Pancreas (tissue), 10 donors: ENCODE measurements around the gene RTKN2. TPM values are rescaled to one million over a fixed set of nuclear protein-coding genes. Genes with fewer than 3 reads are reported as not detected.

Source experiments
- ATAC-seq, 4 donors: fragments of 200-7000 bp; cut with Tn5 transposase; one replicate each; pipeline versions ENCODE4 v1.8.0 to v1.9.1; 2020; ENCODE audit warnings: mild to moderate bottlenecking in 4 of 4, moderate library complexity in 4 of 4
- DNase-seq, 6 donors: peaks; one replicate each; pipeline ENCODE4 v3.0.0-alpha.2; 2020
- FAIRE-seq: peaks from 2 replicates; lab custom pipeline; 2012; peaks lifted over from hg19 to GRCh38; lab: Jason Lieb, UNC
- H3K27ac ChIP-seq, 4 donors: fragments of 200-600 bp; sonication (generic); 1 replicate in 3 of 4; 2 replicates in 1 of 4; pipeline versions ENCODE4 v1.5.0 to v1.8.0; 2020
- H3K27me3 ChIP-seq, 4 donors: fragments of 200-600 bp; one replicate each; pipeline ENCODE4 v1.8.0; 2021
- H3K36me3 ChIP-seq, 3 donors: fragments of 200-600 bp; sonication (generic) in 1 of 3; one replicate each; pipeline versions ENCODE4 v1.5.0 to v1.8.0; 2020 to 2021
- H3K4me1 ChIP-seq, 3 donors: fragments of 200-600 bp; one replicate each; pipeline ENCODE4 v1.8.0; 2021
- H3K4me3 ChIP-seq, 4 donors: fragments of 200-600 bp; sonication (generic) in 2 of 4; one replicate each; pipeline versions ENCODE4 v1.5.0 to v1.8.0; 2020 to 2021
- H3K9me3 ChIP-seq, 4 donors: fragments of 200-600 bp; one replicate each; pipeline ENCODE4 v1.8.0; 2021
- WGBS, 2 donors: extraction: QIAGEN DNeasy Blood & Tissue Kit; methylation state at CpG; one replicate each; pipeline ENCODE4 v1.1.7; 2013; 5-methylcytosine and 5-hydroxymethylcytosine counted together
- intact Hi-C, 3 donors: fragments of 100-400 bp; cut with DNase I; formaldehyde crosslinking; loops; one replicate each; pipeline versions ENCODE4 v1.11.1 to v1.14.2; 2022
- polyA plus RNA-seq, 2 donors: library from polyadenylated mRNA; stranded (reverse); fragments of 200-250 nt; gene quantifications; one replicate each; pipeline ENCODE4 v1.2.3, GENCODE V29; 2013
- total RNA-seq, 6 donors: library from RNA; stranded (reverse); fragmentation: NEBNext Ultra II Directional in 4 of 6; extraction: Animal tissue kit (Norgen Biotek cat#: 25700) in 4 of 6; gene quantifications; one replicate each; pipeline versions ENCODE4 v1.2.1 to v1.2.4, GENCODE V29; 2021 to 2023
- TF ChIP-seq, protein P1 (sequence below), 4 donors: fragments of 200-600 bp; sonication (generic) in 3 of 4; IDR thresholded peaks; one replicate each; pipeline versions ENCODE4 v1.5.0 to v1.8.0; 2021; ENCODE audit warnings: antibody characterized with exemption in 4 of 4
- donor health status: healthy with polysubstance abuse.
- donor health status: DM: no; HTN: no; CAD: no; lungs with moderate emphysema.
- donor health status: DM: no; HTN: no; CAD: no.
- donor health status: control.
- donor health status: control.
- donor health status: Bipolar disorder and iron deficiency.
- donor health status: DM: yes; HTN: yes; CAD: no.
- donor health status: DM: no; HTN: no; CAD: no.
- donor health status: DM: no; HTN: no; CAD: no.
- donor health status: DM: yes; HTN: yes; CAD: no.

The RTKN2 gene
- total and polyA plus RNA-seq, 8 donors = 0.04 to 0.31 (median 0.16) TPM; not detected in 1

DNA sequence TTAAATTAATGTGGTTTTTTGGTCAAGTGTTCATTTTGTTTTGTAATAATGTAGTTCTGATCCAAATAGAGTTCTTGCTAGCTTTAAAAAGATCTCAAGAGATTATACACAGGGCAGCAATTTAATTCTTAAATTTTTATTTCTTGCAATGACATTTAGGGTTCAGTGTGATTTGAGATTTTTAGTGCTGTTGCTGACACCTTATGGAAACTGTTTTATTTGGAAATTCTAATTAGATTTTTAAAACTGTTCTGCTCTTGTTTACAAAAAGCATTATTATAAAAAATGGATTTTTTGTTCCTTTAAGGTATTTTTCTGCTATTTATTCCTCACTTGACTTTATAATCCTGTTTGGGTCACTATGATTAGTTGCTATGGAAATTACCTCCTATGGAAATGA is 72.1 kb downstream of the RTKN2 start:
- Histone ChIP-seq H3K27ac (no peak overlapping the region), H3K4me3 (no peak overlapping the region), H3K4me1 (no peaks in the 10 kb centered on the region), H3K27me3 (no peaks in the 10 kb centered on the region), H3K36me3 (no peaks in the 10 kb centered on the region), H3K9me3 (no peaks in the 10 kb centered on the region)
- intact Hi-C loops = no loop called here
- TF ChIP-seq, protein P1, sequence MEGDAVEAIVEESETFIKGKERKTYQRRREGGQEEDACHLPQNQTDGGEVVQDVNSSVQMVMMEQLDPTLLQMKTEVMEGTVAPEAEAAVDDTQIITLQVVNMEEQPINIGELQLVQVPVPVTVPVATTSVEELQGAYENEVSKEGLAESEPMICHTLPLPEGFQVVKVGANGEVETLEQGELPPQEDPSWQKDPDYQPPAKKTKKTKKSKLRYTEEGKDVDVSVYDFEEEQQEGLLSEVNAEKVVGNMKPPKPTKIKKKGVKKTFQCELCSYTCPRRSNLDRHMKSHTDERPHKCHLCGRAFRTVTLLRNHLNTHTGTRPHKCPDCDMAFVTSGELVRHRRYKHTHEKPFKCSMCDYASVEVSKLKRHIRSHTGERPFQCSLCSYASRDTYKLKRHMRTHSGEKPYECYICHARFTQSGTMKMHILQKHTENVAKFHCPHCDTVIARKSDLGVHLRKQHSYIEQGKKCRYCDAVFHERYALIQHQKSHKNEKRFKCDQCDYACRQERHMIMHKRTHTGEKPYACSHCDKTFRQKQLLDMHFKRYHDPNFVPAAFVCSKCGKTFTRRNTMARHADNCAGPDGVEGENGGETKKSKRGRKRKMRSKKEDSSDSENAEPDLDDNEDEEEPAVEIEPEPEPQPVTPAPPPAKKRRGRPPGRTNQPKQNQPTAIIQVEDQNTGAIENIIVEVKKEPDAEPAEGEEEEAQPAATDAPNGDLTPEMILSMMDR (IDR thresholded peaks at IDR 0.05) = no peak
- DNase-seq = no peak
- FAIRE-seq = no peak
- ATAC-seq = no peak

DNA sequence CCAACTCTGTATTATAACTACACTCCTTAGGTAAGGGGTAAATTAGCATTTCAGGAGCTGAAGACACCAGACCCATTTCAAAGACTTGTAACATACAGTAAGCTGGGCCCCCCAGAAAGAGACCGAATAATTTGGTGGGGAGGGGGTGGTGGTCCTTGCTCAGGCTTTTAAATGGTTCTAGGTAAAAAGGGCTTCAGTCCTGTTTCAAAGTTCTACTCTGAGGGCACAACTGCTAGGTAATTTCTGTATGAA is 73.0 kb downstream of the RTKN2 start:
- 61 to 87% methylated on average over 1 of the region's 1 CpG for WGBS, 2 donors
- TF ChIP-seq, protein P1 (IDR thresholded peaks at IDR 0.05) = no peak
- FAIRE-seq = no peak

DNA sequence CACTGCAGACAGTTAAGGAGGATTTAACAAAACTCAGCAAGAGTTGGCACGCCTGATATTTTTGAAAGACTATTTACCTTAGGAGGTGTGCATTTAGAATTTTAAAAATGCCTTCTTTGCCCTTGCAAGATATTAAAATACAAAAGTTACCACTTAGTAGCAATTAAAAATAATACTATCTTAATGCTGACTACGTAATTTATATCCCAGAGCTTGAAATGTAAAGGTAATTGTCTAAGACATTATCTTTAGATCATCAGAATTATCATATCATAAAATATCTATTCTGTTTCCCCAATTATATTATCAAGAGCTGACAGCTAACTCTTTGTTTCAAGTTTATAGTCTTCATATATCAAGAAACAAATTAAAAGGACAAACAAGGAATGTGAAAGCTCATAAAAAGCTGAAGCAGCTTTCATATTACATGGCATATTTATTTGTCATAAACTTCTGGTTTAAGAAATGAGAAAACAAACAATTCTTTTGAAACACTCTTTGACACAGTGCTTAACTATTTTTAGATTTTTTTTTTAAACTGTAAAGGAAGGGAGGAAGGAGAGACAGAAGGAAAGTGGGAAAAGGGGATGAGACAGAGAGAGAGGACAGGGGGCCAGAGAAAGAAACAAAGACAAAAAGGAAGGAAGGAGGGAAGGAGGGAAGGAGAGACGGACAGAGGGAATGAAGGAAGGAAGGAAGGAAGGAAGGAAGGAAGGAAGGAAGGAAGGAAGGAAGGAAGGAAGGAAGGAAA is 73.5 kb downstream of the RTKN2 start:
- Histone ChIP-seq H3K27me3 (no peaks in the 10 kb centered on the region), H3K27ac (no peak overlapping the region), H3K4me3 (no peak overlapping the region), H3K4me1 (no peaks in the 10 kb centered on the region), H3K9me3 (no peaks in the 10 kb centered on the region), H3K36me3 (no peaks in the 10 kb centered on the region)
- no peak for DNase-seq
- WGBS, 2 donors = 88 to 89% methylated on average over 3 of the region's 3 CpGs
- TF ChIP-seq, protein P1 (IDR thresholded peaks at IDR 0.05) = no peak
- intact Hi-C loops = no loop called here
- peak; percentile 39 for FAIRE-seq
- ATAC-seq = no peak

More for the DNA sequence above, 73.0 kb downstream of the RTKN2 start:
- H3K36me3 ChIP-seq = no peaks in the 10 kb centered on the region
- intact Hi-C loops = no loop called here
- no peak for DNase-seq
- no peak overlapping the region for H3K27ac ChIP-seq
- H3K4me3 ChIP-seq = no peak overlapping the region
- ATAC-seq = no peak
- no peaks in the 10 kb centered on the region for H3K9me3 ChIP-seq
- H3K27me3 ChIP-seq = no peaks in the 10 kb centered on the region
- H3K4me1 ChIP-seq = no peaks in the 10 kb centered on the region

DNA sequence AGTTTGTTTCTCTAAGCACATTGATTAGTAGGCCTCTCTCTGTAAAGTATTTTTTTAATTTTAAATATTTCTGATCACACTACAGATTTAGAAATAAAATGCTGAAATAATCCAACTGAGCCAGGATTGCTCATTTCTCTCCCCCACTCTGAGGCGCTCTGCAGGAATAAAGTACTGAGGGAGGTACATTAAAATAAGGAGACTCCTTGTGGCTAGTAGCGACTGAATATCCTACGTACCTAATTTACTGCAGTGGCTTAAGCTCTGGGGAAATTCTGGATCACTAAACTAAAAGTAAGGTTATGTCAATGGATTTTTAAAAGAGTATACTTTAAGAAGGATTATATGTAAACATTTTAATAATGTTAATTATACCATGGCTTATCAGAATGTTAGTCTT is 75.2 kb downstream of the RTKN2 start:
- intact Hi-C loops = no loop called here
- Histone ChIP-seq H3K27ac (no peak overlapping the region), H3K27me3 (no peaks in the 10 kb centered on the region), H3K4me1 (no peaks in the 10 kb centered on the region), H3K9me3 (no peaks in the 10 kb centered on the region), H3K4me3 (no peak overlapping the region), H3K36me3 (no peaks in the 10 kb centered on the region)
- TF ChIP-seq, protein P1 (IDR thresholded peaks at IDR 0.05) = no peak
- no peak for DNase-seq
- 95 to 98% methylated on average over 3 of the region's 3 CpGs for WGBS, 2 donors
- FAIRE-seq = no peak
- ATAC-seq = no peak

DNA sequence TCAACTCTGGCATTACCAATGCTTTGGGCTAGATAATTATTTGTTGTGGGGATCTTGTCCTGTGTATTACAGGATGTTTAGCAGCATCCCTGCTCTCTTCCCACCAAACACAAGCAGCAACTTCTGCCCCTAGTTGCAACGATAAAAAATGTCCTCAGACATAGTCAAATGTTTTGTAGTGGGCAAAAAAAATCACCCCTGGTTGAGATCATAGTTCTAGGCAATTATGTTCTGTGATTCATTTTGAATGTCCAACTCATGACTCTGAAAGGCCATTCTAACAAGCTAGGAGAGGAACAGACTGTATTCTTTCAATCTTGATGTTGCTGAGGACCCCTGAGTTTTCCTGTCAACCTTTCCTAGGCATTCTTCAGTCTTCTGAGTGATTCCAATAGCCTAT is 79.5 kb downstream of the RTKN2 start:
- TF ChIP-seq, protein P1 (IDR thresholded peaks at IDR 0.05) = no peak
- H3K36me3 ChIP-seq = no peaks in the 10 kb centered on the region
- intact Hi-C loops = no loop called here
- H3K4me3 ChIP-seq = no peak overlapping the region
- H3K9me3 ChIP-seq = no peaks in the 10 kb centered on the region
- no peak for FAIRE-seq
- no peaks in the 10 kb centered on the region for H3K4me1 ChIP-seq
- WGBS, 2 donors = 90 to 94% methylated on average over 1 of the region's 1 CpG
- H3K27me3 ChIP-seq = no peaks in the 10 kb centered on the region
- H3K27ac ChIP-seq = no peak overlapping the region
- ATAC-seq = no peak
- no peak for DNase-seq
